T-helper 17 cell (primary cell): ENCODE measurements around the gene NUDT8. TPM values are rescaled to one million over a fixed set of nuclear protein-coding genes. Genes with fewer than 3 reads are reported as not detected.

Source experiments
- ATAC-seq: fragments of 150-1000 bp; cut with Tn5 transposase; 2 replicates; pipeline ENCODE4 v1.10.0; 2021; ENCODE audit warnings: mild to moderate bottlenecking, moderate library complexity
- DNase-seq, 3 donors: peaks; one replicate each; pipeline versions ENCODE4 v3.0.0 to v3.0.0-alpha.2; 2020 to 2021
- H3K9me3 ChIP-seq: one replicate; pipeline ENCODE4 v1.7.0; 2013; ENCODE audit warnings: low read length, mild to moderate bottlenecking; ENCODE audit not compliant: control insufficient read depth, poor library complexity, severe bottlenecking
- H3K27ac Mint-ChIP-seq: one replicate; pipeline ENCODE4 v1.8.0; 2022; ENCODE audit warnings: mild to moderate bottlenecking, moderate library complexity, mixed read lengths
- H3K27me3 Mint-ChIP-seq: one replicate; pipeline ENCODE4 v1.8.0; 2022; ENCODE audit warnings: mixed read lengths
- H3K36me3 Mint-ChIP-seq: one replicate; pipeline ENCODE4 v1.8.0; 2022; ENCODE audit warnings: low read depth, mixed read lengths
- H3K4me1 Mint-ChIP-seq: one replicate; pipeline ENCODE4 v1.8.0; 2022; ENCODE audit warnings: mild to moderate bottlenecking, mixed read lengths
- H3K4me3 Mint-ChIP-seq: one replicate; pipeline ENCODE4 v1.8.0; 2022; ENCODE audit warnings: mild to moderate bottlenecking, moderate library complexity, mixed read lengths
- total RNA-seq, 4 donors: library from RNA in 2 of 4; stranded (reverse) in 2 of 4; gene quantifications; one replicate each; pipeline ENCODE4 v1.2.3 and lab custom pipeline; 2022 to 2026

NUDT8 gene
- total RNA-seq, 2 donors from 2014 or later, result 1.5 to 3.4 TPM

DNA sequence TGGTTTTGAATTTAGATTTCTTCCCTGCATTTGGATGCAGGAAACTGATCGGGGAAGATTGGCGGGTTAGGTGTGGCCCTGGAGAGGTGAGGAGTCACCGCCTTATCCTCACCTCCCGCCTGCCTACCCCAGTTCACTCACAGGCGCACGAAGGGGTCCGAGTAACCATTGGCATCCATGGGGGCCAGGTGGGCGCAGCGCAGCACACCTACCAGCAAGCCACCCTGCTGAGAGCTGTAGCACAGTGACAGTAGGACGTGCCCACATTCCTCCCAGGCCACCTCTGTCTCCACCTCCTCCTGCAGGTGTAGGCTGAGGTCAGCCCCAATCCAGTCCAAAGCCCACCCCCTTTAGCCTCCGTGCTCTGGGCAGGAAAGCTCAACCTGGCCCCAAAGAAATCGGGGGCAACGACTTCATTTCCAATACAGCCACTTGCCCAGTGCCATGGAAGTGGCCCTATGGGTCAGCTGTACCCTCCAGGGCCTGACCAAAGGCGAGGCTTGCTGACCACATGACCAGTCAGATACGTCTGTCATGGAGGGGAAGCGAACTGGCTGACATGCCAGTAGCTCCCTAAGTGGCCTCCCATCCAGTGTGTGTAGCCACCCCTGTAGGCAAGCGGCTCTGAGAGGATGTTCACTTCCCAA is 16.3 kb downstream of the NUDT8 start:
- peaks cover 22% of the 10 kb centered on the region for H3K4me1 Mint-ChIP-seq
- H3K27me3 Mint-ChIP-seq, result no peaks in the 10 kb centered on the region
- H3K9me3 ChIP-seq, result no peaks in the 10 kb centered on the region
- peak overlapping the region; percentile 81 for H3K4me3 Mint-ChIP-seq
- DNase-seq (no peak), ATAC-seq (no peak)
- H3K27ac Mint-ChIP-seq, result peak overlapping the region; percentile 98
- H3K36me3 Mint-ChIP-seq, result no peaks in the 10 kb centered on the region

DNA sequence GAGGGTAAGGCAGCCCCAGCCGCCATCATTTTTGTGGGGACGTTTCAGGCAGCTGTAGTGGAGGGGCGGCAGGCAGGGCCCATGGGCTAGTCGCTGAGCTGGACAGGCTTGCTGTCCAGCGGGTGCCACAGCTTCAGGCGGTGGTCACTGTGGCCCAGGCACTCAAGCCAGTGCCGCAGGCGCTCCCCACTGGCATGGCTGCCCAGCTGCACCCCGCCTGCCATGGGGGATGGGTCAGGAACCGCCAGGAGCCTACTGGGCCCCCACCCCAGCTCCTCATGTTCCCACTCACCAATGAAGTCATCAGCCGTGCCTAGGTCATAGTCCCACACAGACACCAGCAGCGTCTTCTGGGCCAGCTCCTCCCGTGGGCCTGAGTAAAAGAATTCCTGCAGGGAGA is 17.0 kb downstream of the NUDT8 start:
- H3K27me3 Mint-ChIP-seq, result no peaks in the 10 kb centered on the region

DNA sequence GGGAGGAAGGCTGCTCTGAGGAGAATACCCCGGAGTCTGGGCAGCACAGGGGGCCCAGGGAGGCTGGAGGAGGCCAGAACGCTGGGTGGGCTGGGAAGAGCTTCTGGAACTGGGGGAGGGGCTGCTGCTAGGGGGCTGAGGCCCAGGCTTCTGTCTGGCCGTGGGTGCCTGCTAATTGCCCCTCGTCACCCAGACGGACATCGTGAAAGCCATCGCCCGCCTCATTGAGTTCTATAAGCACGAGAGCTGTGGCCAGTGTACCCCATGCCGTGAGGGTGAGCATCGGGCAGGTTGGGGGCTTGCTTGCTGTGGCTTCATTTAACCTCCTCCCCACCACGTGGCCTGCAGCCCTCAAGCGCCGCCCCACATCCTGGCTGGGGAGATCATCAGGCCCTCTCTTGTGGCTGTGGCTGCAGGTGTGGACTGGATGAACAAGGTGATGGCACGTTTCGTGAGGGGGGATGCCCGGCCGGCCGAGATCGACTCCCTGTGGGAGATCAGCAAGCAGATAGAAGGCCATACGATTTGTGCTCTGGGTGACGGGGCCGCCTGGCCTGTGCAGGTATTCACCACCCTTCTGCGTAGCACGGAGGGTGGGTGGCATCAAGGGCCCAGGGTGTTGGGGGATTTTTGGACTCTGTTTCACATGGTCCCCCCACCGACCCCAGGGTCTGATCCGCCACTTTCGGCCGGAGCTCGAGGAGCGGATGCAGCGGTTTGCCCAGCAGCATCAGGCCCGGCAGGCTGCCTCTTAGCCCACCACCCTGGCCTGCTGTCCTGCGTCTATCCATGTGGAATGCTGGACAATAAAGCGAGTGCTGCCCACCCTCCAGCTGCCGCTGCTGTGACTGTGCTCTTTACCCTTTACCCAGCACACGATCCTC is 17.8 kb downstream of the NUDT8 start:
- Mint-ChIP-seq H3K27me3 (no peaks in the 10 kb centered on the region), H3K27ac (peak overlapping the region; percentile 81), H3K36me3 (no peaks in the 10 kb centered on the region), H3K4me1 (peaks cover 25% of the 10 kb centered on the region), H3K4me3 (no peak overlapping the region)
- ATAC-seq (no peak), DNase-seq (no peak)
- no peaks in the 10 kb centered on the region for H3K9me3 ChIP-seq

More for the DNA sequence above, 17.0 kb downstream of the NUDT8 start:
- H3K36me3 Mint-ChIP-seq, result no peaks in the 10 kb centered on the region
- peaks cover 25% of the 10 kb centered on the region for H3K4me1 Mint-ChIP-seq
- H3K4me3 Mint-ChIP-seq, result no peak overlapping the region
- peak overlapping the region; percentile 81 for H3K27ac Mint-ChIP-seq
- no peaks in the 10 kb centered on the region for H3K9me3 ChIP-seq
- ATAC-seq, result no peak
- DNase-seq, result no peak

DNA sequence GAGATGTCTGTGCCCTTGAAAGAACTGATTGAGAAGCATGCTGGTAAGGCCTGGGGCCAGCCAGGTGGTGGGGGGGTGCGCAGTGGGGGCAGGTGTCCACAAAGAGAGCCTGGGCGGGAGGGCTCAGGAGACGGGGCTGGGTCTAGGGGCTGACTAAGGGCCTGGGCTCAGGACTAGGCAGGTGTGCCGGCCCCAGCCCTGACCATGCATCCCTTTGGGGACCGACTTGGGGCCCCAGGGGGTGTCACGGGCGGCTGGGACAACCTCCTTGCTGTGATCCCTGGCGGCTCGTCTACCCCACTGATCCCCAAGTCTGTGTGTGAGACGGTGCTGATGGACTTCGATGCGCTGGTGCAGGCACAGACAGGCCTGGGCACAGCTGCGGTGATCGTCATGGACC is 18.6 kb downstream of the NUDT8 start:
- H3K9me3 ChIP-seq, result no peaks in the 10 kb centered on the region
- ATAC-seq (no peak), DNase-seq (no peak)
- Mint-ChIP-seq H3K27me3 (no peaks in the 10 kb centered on the region), H3K36me3 (no peaks in the 10 kb centered on the region), H3K4me1 (peaks cover 29% of the 10 kb centered on the region), H3K27ac (peak overlapping the region; percentile 39), H3K4me3 (no peak overlapping the region)

DNA sequence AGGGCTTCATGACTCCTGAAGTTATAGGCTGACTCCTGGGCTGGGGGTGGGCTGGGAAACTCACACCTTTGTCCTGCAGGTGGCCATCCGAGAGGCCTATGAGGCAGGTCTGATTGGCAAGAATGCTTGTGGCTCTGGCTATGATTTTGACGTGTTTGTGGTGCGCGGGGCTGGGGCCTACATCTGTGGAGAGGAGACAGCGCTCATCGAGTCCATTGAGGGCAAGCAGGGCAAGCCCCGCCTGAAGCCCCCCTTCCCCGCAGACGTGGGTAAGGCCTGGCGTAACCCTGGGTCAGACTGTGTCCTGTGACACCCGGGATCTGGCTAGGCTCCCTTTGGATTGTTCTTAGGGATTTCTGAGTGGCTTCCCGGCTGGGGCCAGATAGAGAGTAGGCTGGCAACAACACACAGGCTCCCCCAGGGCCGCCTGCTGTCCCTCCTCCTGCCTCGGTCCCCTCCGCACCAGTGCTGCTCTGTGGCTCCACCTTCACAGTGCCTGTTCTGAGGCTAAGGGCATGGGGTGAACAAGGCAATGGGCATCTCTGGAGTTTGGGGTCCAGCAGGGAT is 19.4 kb downstream of the NUDT8 start:
- DNase-seq, result no peak
- Mint-ChIP-seq H3K27me3 (no peaks in the 10 kb centered on the region), H3K27ac (peak overlapping the region; percentile 39), H3K36me3 (no peaks in the 10 kb centered on the region), H3K4me1 (peaks cover 33% of the 10 kb centered on the region), H3K4me3 (no peak overlapping the region)
- no peaks in the 10 kb centered on the region for H3K9me3 ChIP-seq
- ATAC-seq, result no peak

DNA sequence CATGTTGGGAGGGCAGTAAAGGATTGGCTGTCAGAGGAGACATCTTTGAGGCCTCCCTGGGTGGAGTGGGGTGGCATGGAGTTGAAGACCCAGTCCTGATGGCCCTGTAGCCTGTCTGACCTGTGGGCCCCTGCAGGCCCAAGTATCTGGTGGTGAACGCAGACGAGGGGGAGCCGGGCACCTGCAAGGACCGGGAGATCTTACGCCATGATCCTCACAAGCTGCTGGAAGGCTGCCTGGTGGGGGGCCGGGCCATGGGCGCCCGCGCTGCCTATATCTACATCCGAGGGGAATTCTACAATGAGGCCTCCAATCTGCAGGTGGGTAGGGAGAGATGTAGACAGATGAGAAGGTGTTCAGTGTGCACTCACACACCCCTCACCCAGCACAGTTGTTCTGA is 20.4 kb downstream of the NUDT8 start:
- ATAC-seq, result no peak
- no peak for DNase-seq
- Mint-ChIP-seq H3K4me1 (peaks cover 23% of the 10 kb centered on the region), H3K27me3 (peaks cover 2% of the 10 kb centered on the region), H3K36me3 (no peaks in the 10 kb centered on the region), H3K27ac (peak overlapping the region; percentile 9), H3K4me3 (no peak overlapping the region)
- no peaks in the 10 kb centered on the region for H3K9me3 ChIP-seq

DNA sequence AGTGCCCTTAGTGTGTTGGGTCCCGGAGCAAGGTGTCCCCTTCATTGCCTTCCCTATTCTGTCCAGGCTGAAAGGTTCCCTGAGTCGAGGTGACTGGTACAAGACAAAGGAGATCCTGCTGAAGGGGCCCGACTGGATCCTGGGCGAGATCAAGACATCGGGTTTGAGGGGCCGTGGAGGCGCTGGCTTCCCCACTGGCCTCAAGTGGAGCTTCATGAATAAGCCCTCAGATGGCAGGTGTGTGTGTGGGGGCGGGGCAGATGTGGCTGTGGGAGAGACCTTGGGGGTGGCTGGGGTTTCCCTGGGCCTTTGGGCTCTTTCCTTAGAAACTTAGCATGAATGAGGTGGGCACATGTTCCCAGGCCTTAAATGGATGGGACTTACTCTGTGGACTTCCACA is 21.3 kb downstream of the NUDT8 start:
- no peaks in the 10 kb centered on the region for H3K9me3 ChIP-seq
- H3K4me1 Mint-ChIP-seq, result peaks cover 18% of the 10 kb centered on the region
- ATAC-seq (no peak), DNase-seq (no peak)
- no peaks in the 10 kb centered on the region for H3K36me3 Mint-ChIP-seq
- H3K27ac Mint-ChIP-seq, result peak overlapping the region; percentile 9
- peak overlapping the region; percentile 41 for H3K4me3 Mint-ChIP-seq
- peaks cover 4% of the 10 kb centered on the region for H3K27me3 Mint-ChIP-seq

DNA sequence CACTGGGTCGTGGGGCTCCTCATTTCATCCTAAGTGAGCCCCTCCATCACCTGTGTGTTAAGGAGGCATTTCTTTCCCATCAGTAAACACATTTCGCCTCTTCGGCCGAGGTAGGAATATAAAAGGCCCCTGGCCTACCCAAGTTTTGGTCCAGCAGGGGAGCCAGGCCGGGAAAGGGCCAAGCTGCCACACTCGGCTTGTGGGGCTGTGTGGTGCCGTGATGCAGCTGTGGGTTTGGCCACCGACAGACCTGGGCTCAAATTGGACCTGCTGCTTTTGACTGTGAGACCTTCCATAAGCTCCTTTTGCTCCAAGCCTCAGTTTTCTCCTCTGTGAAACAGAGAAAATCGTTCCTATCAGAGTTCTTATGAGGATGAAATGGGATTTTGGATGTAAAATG is 22.2 kb downstream of the NUDT8 start:
- Mint-ChIP-seq H3K4me1 (peaks cover 17% of the 10 kb centered on the region), H3K4me3 (peak overlapping the region; percentile 91), H3K27ac (peak overlapping the region; percentile 80), H3K36me3 (no peaks in the 10 kb centered on the region), H3K27me3 (peaks cover 12% of the 10 kb centered on the region)
- no peak for ATAC-seq
- no peaks in the 10 kb centered on the region for H3K9me3 ChIP-seq
- no peak for DNase-seq

DNA sequence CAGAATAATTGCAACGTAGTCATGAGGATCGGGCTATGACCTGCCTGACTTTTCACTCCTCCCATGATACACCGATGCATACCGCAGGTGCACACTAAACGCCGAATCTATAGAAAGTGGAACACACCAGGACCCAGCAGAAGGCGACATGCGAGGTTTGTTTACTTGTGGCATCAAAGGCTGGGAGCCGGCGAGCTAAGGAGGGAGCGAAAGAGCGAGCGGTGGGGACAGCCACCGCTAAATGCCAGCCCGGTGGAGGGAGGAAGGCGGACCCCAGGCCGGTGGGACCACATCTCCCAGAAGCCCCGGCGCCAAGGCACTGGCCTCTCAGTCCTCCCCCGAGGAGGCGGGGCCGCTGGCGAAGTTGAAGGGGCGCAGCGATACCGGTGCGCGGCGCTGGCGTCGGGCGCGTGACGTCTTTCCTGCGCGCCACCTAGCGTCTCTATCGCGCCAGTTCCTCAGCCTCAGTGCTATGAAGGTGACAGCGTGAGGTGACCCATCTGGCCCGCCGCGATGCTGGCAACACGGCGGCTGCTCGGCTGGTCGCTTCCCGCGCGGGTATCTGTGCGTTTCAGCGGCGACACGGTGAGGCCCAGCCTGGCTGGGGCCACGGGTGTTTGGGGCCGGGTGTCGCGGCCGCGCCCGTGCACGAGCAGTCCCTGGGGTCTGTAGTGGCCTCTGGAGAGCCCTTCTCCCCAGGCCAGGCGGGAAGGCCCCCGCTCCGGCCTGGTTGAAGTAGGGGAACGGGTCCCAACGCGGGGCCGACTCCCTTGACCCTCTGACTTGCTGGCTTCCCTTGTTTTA is 23.0 kb downstream of the NUDT8 start, which contains the start of gene NDUFV1:
NDUFV1 (plus strand) TSS at position 445 of the 804 bp plus-strand sequence; CDS start at position 514, 69 bp downstream.
- Mint-ChIP-seq H3K4me1 (peaks cover 17% of the 10 kb centered on the region), H3K4me3 (peak within 1 kb of the TSS; percentile 91), H3K27ac (peak within 1 kb of the TSS; percentile 80), H3K36me3 (no peaks in the 10 kb centered on the region), H3K27me3 (peaks cover 12% of the 10 kb centered on the region)
- ATAC-seq (peak; percentile 99), DNase-seq (peak; percentile 93 to 96 (median 95))
- no peaks in the 10 kb centered on the region for H3K9me3 ChIP-seq

DNA sequence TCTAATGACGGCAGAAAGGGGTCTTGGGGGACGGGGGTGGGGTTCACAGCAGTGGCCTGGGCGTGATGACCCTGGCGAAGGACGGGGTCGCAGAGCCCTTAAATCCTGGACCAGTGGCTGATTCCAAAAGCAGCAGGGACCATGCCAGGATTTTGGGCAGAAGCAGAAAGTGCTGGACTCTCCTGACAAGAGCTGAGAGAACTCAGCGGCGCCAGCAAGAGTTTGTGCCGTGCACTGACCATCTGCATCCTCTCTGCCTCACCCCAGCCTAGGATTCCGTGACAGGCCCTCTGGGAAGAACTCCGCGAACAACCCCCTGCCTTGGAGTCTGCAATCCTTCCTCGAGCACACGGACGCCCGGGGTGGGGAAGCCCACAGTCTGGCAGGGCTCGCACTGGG is 23.6 kb downstream of the NUDT8 start:
- no peaks in the 10 kb centered on the region for H3K9me3 ChIP-seq
- H3K27me3 Mint-ChIP-seq, result peaks cover 14% of the 10 kb centered on the region
- H3K4me3 Mint-ChIP-seq, result peak overlapping the region; percentile 91
- peaks cover 17% of the 10 kb centered on the region for H3K4me1 Mint-ChIP-seq
- no peaks in the 10 kb centered on the region for H3K36me3 Mint-ChIP-seq
- peak overlapping the region; percentile 80 for H3K27ac Mint-ChIP-seq
- DNase-seq (no peak), ATAC-seq (no peak)

DNA sequence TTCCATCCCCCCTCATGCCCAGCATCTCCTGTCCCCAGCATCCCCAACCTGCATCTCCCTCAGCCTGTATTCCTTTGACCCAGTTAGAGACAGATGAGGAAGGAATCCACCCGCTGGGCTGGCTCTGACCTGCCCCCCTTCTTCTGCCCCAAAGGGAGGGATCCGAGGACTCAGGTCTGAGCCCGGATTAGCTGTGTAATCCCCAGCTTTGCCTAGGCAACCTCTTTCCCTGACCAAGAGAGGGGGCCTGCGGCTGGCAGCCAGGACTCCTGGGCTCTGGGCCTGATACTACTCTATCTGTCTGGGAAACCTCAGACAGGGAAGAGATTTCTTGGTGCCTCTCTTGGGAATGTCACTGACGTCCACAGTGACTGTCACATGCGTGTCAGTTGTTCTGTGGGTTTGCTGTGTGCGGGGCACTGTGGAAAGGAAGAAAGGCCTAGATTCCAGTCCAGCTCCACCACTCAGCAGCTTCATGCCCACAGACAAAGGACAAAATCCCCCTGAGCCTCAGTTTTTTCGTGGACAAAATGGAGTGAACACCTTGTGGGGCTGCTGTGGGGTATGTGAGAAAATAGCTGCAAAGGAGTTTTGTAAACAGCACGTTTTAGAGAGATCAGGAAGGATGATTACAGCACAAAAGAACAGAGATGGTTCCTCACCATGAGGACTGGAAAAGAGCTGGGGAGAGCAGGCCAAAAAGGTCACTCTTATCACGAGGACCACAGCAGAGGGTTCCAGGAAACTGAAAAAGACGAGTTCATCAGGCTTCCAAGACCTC is 24.3 kb downstream of the NUDT8 start:
- Mint-ChIP-seq H3K36me3 (no peaks in the 10 kb centered on the region), H3K27me3 (peaks cover 21% of the 10 kb centered on the region), H3K27ac (no peak overlapping the region), H3K4me1 (peaks cover 21% of the 10 kb centered on the region), H3K4me3 (peak overlapping the region; percentile 78)
- H3K9me3 ChIP-seq, result no peaks in the 10 kb centered on the region
- DNase-seq (no peak), ATAC-seq (no peak)

DNA sequence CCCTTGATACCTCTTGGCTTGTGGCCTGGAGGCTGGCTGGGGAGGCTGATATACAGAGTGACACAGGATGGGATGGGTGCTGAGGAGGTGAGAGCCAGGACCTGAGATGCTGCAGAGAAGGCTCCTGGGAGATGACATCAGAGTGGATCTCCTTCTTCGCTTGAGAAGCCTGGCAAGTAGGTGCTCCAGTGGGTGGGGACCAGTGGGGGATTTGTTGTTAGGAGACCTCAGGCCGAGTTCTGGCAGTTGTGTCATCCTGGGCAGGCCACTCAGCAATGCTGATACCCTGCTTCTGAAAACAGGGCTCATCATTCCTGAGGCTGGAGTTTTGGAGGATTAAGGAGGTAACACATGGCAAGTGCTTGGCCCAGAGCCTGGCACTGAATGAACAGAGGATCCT is 24.9 kb downstream of the NUDT8 start:
- Mint-ChIP-seq H3K27me3 (peaks cover 27% of the 10 kb centered on the region), H3K27ac (no peak overlapping the region), H3K4me3 (no peak overlapping the region), H3K36me3 (no peaks in the 10 kb centered on the region), H3K4me1 (peaks cover 21% of the 10 kb centered on the region)
- H3K9me3 ChIP-seq, result no peaks in the 10 kb centered on the region
- DNase-seq (no peak), ATAC-seq (no peak)
